GM12892 (cell line): ENCODE measurements around the gene GSX2.

Experiments used
- POLR2A ChIP-seq: IDR thresholded peaks from 2 replicates; pipeline ENCODE4 v1.6.1; 2011; ENCODE audit warnings: low read depth, low read length, control low read depth
- POLR2AphosphoS5 ChIP-seq: IDR thresholded peaks from 2 replicates; pipeline ENCODE4 v1.6.1; 2011; ENCODE audit warnings: low read depth, low read length, control low read depth

- TF ChIP-seq POLR2AphosphoS5 (no peak), POLR2A (no peak)
Measured at GRCh38 chr4:54066718-54067129, 33.2 kb upstream of the GSX2 start.
